HAP-1 (cell line): ENCODE results near the gene SMU1.
A peak's percentile ranks its signal among the peaks of the same experiment; 100 is the strongest.

ENCODE experiments used
- DNase-seq, 2 experiments: peaks; one replicate each; pipeline ENCODE4 v3.0.0-alpha.2; 2016 to 2020; ENCODE audit warnings: low spot score in 2 of 2
- H3K27me3 ChIP-seq: fragments of 250-450 bp; sonication (Bioruptor Pico); 2 replicates; pipeline ENCODE4 v1.5.1; 2020; ENCODE audit warnings: low read depth, mild to moderate bottlenecking, moderate library complexity
- H3K36me3 ChIP-seq: fragments of 250-450 bp; sonication (Bioruptor Pico); replicated peaks from 2 replicates; pipeline ENCODE4 v1.5.1; 2020; ENCODE audit warnings: mild to moderate bottlenecking
- H3K4me1 ChIP-seq: fragments of 250-450 bp; sonication (Bioruptor Pico); 2 replicates; pipeline ENCODE4 v1.5.1; 2020; ENCODE audit warnings: mild to moderate bottlenecking
- H3K4me3 ChIP-seq: fragments of 250-450 bp; sonication (Bioruptor Pico); 2 replicates; pipeline ENCODE4 v1.5.1; 2020; ENCODE audit warnings: mild to moderate bottlenecking, moderate library complexity
- H3K9me3 ChIP-seq: fragments of 250-450 bp; sonication (Bioruptor Pico); 2 replicates; pipeline ENCODE4 v1.5.1; 2020; ENCODE audit warnings: mild to moderate bottlenecking, moderate library complexity
- in situ Hi-C: fragments of 300-500 bp; cut with MboI; formaldehyde crosslinking; loops from 3 replicates; pipeline ENCODE4 v1.14.3; 2020; ENCODE audit warnings: low sequenced_read_pairs, inconsistent platforms, mixed read lengths

The SMU1 gene

GRCh38 chr9:33076046-33077004, at the start of gene SMU1:
TSS of gene SMU1 (minus strand) at chr9:33076674. CDS start at chr9:33076608, 66 bp downstream.
- Histone ChIP-seq H3K9me3 (no peaks in the 10 kb centered on the region), H3K36me3 (peaks cover 25% of the 10 kb centered on the region), H3K27me3 (no peaks in the 10 kb centered on the region), H3K4me3 (peak within 1 kb of the TSS; percentile 91), H3K4me1 (no peaks in the 10 kb centered on the region)
- peak; percentile 97 to 98 for DNase-seq
- in situ Hi-C loops = no loop called here

- in situ Hi-C loops = no loop called here
- no peak overlapping the region for H3K4me3 ChIP-seq
- H3K36me3 ChIP-seq = no peaks in the 10 kb centered on the region
- H3K4me1 ChIP-seq = 0 out of 2 replicates have a peak, but pooled peaks cover 3% of the 10 kb centered on the region
- no peaks in the 10 kb centered on the region for H3K9me3 ChIP-seq
- no peaks in the 10 kb centered on the region for H3K27me3 ChIP-seq
- DNase-seq = no peak
Measured at GRCh38 chr9:33125461-33125860, 49.0 kb upstream of the SMU1 start.

GRCh38 chr9:33124751-33125381, 48.4 kb upstream of the SMU1 start:
- Histone ChIP-seq H3K4me3 (no peak overlapping the region), H3K36me3 (no peaks in the 10 kb centered on the region), H3K9me3 (no peaks in the 10 kb centered on the region), H3K4me1 (0 out of 2 replicates have a peak, but pooled peaks cover 3% of the 10 kb centered on the region), H3K27me3 (no peaks in the 10 kb centered on the region)
- no peak for DNase-seq
- in situ Hi-C loops = no loop called here

GRCh38 chr9:33124046-33124445, 47.6 kb upstream of the SMU1 start:
- Histone ChIP-seq H3K36me3 (no peaks in the 10 kb centered on the region), H3K4me3 (no peak overlapping the region), H3K9me3 (no peaks in the 10 kb centered on the region), H3K4me1 (0 out of 2 replicates have a peak, but pooled peaks cover 3% of the 10 kb centered on the region), H3K27me3 (no peaks in the 10 kb centered on the region)
- in situ Hi-C loops = no loop called here
- DNase-seq = no peak

GRCh38 chr9:33123407-33124031, 47.0 kb upstream of the SMU1 start:
- in situ Hi-C loops = no loop called here
- Histone ChIP-seq H3K36me3 (no peaks in the 10 kb centered on the region), H3K4me3 (no peak overlapping the region)

GRCh38 chr9:33120620-33121019, 44.1 kb upstream of the SMU1 start:
- Histone ChIP-seq H3K4me1 (0 out of 2 replicates have a peak, but pooled peaks cover 3% of the 10 kb centered on the region), H3K36me3 (no peaks in the 10 kb centered on the region), H3K4me3 (no peak overlapping the region), H3K27me3 (no peaks in the 10 kb centered on the region), H3K9me3 (no peaks in the 10 kb centered on the region)
- peak in 1 of 2 experiments; percentile 11 for DNase-seq
- in situ Hi-C loops = no loop called here

More at GRCh38 chr9:33123407-33124031, 47.0 kb upstream of the SMU1 start:
- no peak for DNase-seq
- H3K27me3 ChIP-seq = no peaks in the 10 kb centered on the region
- no peaks in the 10 kb centered on the region for H3K9me3 ChIP-seq
- H3K4me1 ChIP-seq = 0 out of 2 replicates have a peak, but pooled peaks cover 3% of the 10 kb centered on the region

GRCh38 chr9:33117796-33118195, 41.3 kb upstream of the SMU1 start:
- Histone ChIP-seq H3K4me3 (no peak overlapping the region), H3K4me1 (0 out of 2 replicates have a peak, but pooled peaks cover 3% of the 10 kb centered on the region), H3K27me3 (no peaks in the 10 kb centered on the region), H3K36me3 (0 out of 2 replicates have a peak, but pooled peaks cover 4% of the 10 kb centered on the region), H3K9me3 (no peaks in the 10 kb centered on the region)
- DNase-seq = no peak
- in situ Hi-C loops = no loop called here

GRCh38 chr9:33117306-33117705, 40.8 kb upstream of the SMU1 start:
- 0 out of 2 replicates have a peak, but pooled peaks cover 3% of the 10 kb centered on the region for H3K4me1 ChIP-seq
- H3K9me3 ChIP-seq = no peaks in the 10 kb centered on the region
- DNase-seq = no peak
- no peaks in the 10 kb centered on the region for H3K27me3 ChIP-seq
- H3K36me3 ChIP-seq = 0 out of 2 replicates have a peak, but pooled peaks cover 4% of the 10 kb centered on the region
- in situ Hi-C loops = no loop called here
- no peak overlapping the region for H3K4me3 ChIP-seq

GRCh38 chr9:33116860-33117259, 40.4 kb upstream of the SMU1 start:
- Histone ChIP-seq H3K4me1 (0 out of 2 replicates have a peak, but pooled peaks cover 3% of the 10 kb centered on the region), H3K36me3 (0 out of 2 replicates have a peak, but pooled peaks cover 4% of the 10 kb centered on the region), H3K9me3 (no peaks in the 10 kb centered on the region), H3K4me3 (no peak overlapping the region), H3K27me3 (no peaks in the 10 kb centered on the region)
- in situ Hi-C loops = no loop called here
- DNase-seq = no peak

- in situ Hi-C loops = no loop called here
- H3K9me3 ChIP-seq = no peaks in the 10 kb centered on the region
- no peaks in the 10 kb centered on the region for H3K27me3 ChIP-seq
- no peaks in the 10 kb centered on the region for H3K4me1 ChIP-seq
- no peak overlapping the region for H3K4me3 ChIP-seq
- DNase-seq = no peak
- 0 out of 2 replicates have a peak, but pooled peaks cover 4% of the 10 kb centered on the region for H3K36me3 ChIP-seq
Measured at GRCh38 chr9:33114746-33115145, 38.3 kb upstream of the SMU1 start.

GRCh38 chr9:33113799-33114547, 37.5 kb upstream of the SMU1 start:
- no peak overlapping the region for H3K4me3 ChIP-seq
- H3K4me1 ChIP-seq = no peaks in the 10 kb centered on the region
- in situ Hi-C loops = no loop called here
- H3K27me3 ChIP-seq = no peaks in the 10 kb centered on the region
- no peaks in the 10 kb centered on the region for H3K9me3 ChIP-seq
- 0 out of 2 replicates have a peak, but pooled peaks cover 4% of the 10 kb centered on the region for H3K36me3 ChIP-seq
- no peak for DNase-seq

- Histone ChIP-seq H3K4me3 (no peak overlapping the region), H3K27me3 (no peaks in the 10 kb centered on the region), H3K36me3 (0 out of 2 replicates have a peak, but pooled peaks cover 4% of the 10 kb centered on the region), H3K9me3 (no peaks in the 10 kb centered on the region), H3K4me1 (no peaks in the 10 kb centered on the region)
- in situ Hi-C loops = no loop called here
- DNase-seq = no peak
Measured at GRCh38 chr9:33112094-33112493, 35.6 kb upstream of the SMU1 start.

- in situ Hi-C loops = no loop called here
- Histone ChIP-seq H3K9me3 (no peaks in the 10 kb centered on the region), H3K36me3 (0 out of 2 replicates have a peak, but pooled peaks cover 4% of the 10 kb centered on the region), H3K4me1 (no peaks in the 10 kb centered on the region), H3K4me3 (no peak overlapping the region), H3K27me3 (no peaks in the 10 kb centered on the region)
- DNase-seq = no peak
Measured at GRCh38 chr9:33111631-33112030, 35.2 kb upstream of the SMU1 start.
